GM18505 (cell line): ENCODE measurements around the gene DYDC1.
"Not testable (repeated sequence)": the region's sequence is repeated elsewhere in the genome, so short reads cannot be mapped to it uniquely, and the experiment has no call there.

Source experiments
- ATAC-seq: cut with Tn5 transposase; IDR thresholded peaks from one replicate; pipeline ENCODE4 v1.9.1; 2021; ENCODE audit not compliant: unreplicated experiment
- POLR2A ChIP-seq: IDR thresholded peaks from 4 replicates; pipeline ENCODE4 v1.6.1; 2011; ENCODE audit warnings: borderline replicate concordance; ENCODE audit not compliant: insufficient read depth, insufficient read length; ENCODE audit errors: extremely low read depth

The DYDC1 gene

DNA sequence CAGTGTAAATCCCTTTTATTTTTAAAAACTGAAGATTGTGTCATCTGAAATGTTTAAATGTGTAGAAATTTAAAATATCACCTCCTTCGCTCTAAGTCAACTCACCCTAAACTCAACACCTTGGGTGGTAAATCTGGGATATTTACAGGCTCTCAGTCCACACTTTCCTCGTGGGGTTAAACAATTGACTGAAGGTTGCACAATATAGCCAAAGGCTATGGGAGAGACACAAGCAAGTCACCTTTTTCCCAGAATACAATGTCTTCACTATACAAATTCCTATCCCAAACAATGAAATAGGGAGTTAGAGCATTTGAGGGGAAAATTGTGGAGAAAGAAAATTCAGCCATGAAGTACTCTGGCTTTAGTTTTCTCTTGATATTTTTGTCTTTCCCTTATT is 34.4 kb downstream of the DYDC1 start:
- no peak for TF ChIP-seq POLR2A
- ATAC-seq = no peak

DNA sequence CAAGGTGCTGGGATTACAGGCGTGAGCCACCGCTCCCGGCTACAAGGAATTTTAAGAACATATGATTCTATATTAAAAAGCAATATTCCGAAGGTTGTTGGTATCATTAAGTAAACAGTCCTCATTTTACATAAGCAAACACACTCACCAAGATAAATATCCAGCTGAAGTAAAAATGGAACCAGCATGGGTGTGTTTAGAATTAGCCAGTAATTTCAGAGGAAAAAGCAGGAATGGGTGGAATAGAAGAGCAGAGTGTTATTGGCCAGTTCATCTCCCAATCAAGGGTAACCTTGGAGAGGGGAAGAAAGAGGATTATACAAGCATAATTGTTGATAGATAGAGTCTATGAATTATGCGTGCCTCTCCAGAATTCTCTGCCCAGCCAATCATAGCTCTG is 35.4 kb downstream of the DYDC1 start:
- no peak for TF ChIP-seq POLR2A
- ATAC-seq = no peak

DNA sequence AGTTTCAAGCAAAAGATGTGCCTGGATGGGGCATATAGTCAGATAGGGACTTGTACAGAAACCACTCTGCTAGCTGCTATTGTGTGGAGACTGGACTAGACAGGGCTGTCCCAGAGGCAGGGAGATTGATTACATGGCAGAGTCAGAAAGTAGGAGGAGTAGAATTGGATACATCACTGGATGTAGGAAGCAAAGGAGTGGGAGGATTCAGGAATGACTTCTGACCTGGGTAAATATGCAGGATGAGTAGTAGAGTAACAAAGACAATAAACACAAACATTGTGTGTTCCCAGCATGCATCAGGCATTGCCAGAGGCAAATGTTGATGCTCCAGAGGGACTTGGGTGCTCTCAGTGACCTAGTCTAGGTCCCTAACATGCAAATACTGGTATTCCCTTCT is 36.2 kb downstream of the DYDC1 start:
- TF ChIP-seq POLR2A = no peak
- ATAC-seq = no peak

DNA sequence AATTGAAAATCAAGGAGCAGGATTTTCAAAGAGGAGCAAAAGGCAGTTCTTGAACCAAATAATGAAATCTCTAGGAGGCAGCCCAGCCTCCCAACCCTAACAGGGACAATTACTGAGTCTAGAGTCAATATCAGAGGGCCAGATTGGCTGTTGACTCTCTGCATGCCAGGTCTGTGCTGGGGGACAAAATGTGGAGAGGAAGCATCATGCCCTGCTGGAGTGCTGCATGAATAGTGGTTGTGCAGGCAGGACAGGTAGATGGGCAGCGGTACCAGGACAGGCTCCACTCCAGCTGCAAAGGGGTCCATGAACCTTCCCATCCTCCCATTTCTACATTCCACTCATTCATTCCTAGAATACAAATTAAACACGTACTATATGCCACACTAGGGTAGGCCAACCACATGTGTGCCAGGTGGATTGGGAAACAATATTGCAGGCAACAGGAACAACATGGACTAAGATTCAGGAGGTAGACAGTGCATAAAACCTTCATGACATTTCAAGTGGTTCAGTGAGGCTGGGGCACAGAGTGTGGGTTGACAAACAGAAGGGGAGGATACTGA is 36.7 kb downstream of the DYDC1 start:
- no peak for TF ChIP-seq POLR2A
- no peak for ATAC-seq

DNA sequence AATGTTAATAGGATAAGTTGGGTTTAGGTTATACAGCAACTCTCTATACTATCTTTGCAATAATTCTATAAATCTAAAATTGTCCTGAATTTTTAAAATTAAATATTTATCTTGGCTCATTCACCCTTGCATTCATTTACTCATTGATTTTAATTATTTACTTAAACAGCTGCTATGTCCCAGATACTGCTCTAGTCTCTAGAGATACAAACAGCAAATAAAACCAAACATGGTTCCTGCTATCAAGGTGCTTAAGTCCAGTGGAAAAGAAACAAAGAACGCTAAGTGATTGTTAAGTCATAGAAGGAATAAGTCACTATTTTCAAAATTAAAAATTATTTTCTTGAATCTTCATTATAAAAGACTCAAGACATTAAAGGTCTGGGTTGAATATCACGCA is 37.2 kb downstream of the DYDC1 start:
- TF ChIP-seq POLR2A = no peak

DNA sequence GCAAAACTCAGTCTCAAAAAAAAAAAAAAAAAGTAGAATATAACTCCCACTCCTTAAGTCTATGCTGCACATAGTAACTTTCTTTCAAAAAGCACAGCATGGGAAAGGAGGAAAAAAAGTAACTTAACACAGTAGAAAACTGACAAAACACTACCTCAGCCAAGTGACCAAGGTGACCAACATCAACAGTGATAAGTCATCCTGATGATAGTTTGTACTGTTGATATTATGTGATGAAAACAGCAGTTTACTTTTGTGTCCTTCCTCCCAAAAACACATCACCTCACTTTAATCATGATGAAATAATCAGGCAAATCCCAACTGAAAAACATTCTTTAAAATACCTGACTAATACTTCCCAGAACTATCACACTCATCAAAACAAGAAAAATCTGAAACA is 37.8 kb downstream of the DYDC1 start:
- no peak for TF ChIP-seq POLR2A
- no peak for ATAC-seq

More for the DNA sequence above, 37.2 kb downstream of the DYDC1 start:
- no peak for ATAC-seq

DNA sequence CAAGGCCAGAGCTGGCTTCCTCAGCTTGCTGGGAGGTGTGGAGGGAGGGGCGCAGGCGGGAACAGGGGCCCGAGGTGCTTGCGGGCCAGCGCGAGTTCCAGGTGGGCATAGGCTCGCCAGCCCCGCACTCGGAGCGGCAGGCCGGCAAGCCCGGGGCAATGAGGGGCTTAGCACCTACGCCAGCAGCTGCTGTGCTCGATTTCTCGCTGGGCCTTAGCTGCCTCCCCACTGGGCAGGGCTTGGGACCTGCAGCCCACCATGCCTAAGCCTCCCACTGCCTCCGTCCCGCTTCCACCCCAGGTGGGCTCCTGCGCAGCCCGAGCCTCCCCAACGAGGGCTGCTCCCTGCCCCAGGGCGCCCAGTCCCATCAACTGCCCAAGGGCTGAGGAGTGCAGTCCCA is 41.2 kb downstream of the DYDC1 start:
- ATAC-seq = no peak
- TF ChIP-seq POLR2A = no peak

DNA sequence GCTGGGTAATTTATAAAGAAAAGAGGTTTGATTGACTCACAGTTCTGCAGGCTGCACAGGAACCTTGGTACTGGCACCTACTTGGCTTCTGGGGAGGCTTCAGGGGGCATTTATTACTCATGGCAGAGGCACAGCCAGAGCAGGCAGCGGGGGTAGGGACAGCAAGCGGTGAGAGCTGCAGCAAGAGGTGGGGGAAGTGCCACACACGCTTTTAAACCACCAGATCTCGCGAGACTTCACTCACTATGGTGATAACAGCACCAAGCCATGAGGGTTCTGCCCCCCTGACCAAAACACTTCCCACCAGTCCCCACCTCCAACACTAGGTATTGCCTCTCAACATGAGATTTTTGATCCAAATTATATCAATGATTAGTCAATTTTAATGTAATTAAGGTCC is 43.0 kb downstream of the DYDC1 start:
- TF ChIP-seq POLR2A = no peak
- ATAC-seq = no peak

DNA sequence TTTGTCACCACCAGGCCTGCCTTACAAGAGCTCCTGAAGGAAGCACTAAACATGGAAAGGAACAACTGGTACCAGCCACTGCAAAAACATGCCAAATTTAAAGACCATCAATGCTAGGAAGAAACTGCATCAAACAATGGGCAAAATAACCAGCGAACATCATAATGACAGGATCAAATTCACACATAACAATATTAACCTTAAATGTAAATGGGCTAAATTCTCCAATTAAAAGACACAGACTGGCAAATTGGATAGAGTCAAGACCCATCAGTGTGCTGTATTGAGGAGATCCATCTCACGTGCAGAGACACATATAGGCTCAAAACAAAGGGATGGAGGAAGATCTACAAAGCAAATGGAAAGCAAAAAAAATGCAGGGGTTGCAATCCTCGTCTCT is 50.6 kb downstream of the DYDC1 start:
- not testable (repeated sequence) for ATAC-seq

DNA sequence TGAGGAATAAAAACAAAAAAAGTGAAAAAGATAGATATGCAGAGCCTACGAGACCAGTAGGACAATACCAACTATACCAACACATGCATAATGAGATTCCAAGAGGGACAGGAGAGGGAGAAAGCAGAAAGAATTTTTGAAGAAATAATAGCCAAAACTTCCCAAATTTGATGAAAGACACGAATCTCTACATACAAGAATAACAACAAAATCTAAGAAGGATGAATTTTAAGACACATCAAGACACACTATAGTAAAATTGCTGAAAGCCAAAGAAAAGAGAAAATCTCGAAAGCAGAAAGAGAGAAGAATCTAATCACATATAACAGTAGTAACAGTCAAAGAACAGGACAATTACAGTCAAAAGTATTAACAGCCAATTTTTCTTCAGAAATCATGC is 59.6 kb downstream of the DYDC1 start:
- no peak for TF ChIP-seq POLR2A
- ATAC-seq = no peak

DNA sequence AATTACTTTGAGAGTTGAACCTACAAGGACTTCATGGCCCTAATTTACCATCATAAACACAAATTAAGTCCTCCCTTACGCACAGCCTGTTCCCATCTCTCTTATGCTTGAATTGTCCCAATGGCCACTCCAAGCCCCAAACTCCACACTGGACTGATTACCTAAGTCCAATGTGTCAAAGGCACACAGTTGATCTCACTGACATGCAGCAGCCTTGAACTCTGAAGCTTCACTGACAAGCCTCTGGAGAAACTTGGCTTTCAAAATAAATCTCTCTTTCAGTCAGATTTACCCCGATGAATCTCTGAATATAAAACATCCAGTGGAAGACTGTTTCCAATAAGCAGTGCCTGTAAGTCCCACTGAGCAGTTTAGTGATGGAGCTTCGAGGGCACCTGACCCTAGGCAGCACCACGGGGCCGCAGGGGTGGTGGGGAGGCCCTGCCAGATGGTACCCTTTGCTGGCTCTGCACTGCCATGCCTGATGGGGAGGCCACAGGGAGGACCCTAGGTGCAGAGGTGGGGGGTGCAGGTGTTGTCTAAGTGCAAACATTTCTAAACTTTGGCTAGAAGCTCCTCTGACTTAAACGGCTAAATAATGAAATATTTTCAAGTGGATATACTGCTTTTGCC is 63.8 kb downstream of the DYDC1 start:
- no peak for TF ChIP-seq POLR2A
- ATAC-seq = no peak

DNA sequence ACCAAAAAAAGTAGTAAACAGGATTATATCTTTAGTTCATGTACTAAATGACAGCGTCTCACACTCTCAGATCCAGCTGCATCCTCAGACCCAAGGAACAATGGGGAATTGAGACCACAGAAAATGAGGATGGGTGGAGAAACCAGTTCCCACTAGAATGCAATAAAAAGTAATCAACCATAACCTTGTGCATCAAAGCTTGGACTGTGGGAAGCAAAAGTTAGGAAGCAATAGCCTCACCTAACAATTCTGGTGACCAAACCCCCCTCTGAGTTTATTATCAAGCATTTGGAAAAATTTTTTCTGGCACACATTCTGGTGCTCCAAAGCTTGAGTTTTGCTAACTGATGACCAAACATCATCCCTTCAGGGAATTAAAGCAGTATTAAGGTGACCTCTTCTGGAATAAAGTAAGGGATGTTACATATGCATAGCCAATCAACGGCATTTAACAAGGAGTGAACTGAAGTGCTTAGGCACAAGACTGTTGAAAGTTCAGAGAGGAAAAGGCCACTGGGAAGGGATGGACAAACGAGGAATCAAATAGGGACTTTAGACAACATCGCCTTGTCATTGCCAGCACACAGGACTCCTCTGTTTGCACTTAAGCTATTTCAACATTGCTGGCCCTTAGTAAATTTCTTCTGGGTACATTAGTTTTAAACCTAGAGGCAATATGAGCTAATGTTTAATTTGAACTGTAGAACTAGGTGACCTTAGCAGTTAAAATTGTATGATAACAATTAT is 65.9 kb downstream of the DYDC1 start:
- no peak for TF ChIP-seq POLR2A
- no peak for ATAC-seq

DNA sequence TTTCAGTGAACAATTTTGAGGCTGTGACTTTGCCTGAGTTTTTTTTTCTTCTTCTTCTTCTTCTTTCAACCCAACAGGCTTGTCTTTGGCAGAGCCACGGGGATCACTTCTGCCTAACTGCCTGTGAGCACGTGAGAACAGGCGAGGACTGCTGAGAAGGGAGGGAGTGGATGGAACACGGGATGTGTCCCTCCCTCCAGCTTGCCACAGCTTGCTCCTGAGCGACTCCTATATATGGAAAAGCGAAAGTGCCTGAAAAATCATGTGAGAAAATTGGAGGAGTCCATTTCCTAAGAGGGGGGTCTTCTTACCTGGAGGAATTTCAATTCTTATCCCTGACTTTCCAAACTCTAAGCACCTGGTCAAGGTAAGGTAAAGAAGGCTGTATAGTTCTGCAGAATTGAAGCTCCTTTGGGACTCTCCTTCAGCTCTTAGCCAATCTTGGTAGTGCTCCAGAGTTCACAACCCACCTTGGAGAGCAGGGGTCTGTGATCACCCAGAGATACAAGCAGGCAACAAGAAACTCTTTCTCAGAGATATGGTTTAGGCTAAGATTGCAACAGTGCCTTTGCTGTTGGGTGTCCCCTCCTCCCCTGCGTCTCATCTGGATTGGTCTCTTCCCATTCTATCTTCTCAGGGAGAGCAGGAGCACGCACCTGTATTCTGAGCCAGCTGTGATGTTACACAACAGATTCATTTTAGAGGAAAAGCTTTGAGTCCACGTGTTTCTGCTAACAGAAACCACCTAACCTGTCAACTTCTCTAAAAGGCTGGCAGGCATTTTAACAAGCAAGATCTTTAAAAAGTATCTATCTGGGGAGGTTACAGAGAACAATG is 66.9 kb downstream of the DYDC1 start, which contains the start of gene MAT1A:
MAT1A (minus strand) TSS at position 208 of the 837 bp plus-strand sequence. CDS start 235 bp downstream, outside the sequence.
- no peak for TF ChIP-seq POLR2A
- ATAC-seq = no peak

DNA sequence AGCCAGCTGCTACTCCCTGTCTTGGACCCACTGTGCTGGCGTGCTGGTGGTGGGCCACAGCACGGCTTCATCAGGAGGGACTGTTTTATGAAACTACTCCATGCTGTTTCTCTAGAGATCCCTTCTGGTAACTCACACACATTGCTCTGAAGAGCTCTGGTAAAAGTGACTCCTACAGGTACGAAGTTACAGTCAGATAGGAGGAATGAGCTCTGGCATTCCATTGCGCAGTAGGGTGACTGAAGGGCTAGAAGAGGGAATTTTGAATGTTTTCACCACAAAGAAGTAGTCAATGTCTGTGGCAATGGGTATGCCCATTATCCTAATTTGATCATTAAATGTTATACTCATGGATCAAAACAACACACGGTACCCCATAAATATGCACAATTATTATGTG is 67.7 kb downstream of the DYDC1 start:
- no peak for ATAC-seq
- TF ChIP-seq POLR2A = no peak
